ENCODE results near the gene TSKS.

The TSKS gene

GRCh38 chr19:49755956-49756355 lies 7.2 kb downstream of the TSKS start:
- no peaks in the 10 kb centered on the region for H3K4me1 ChIP-seq (ENCODE audit: control insufficient read depth, insufficient read depth, low read length)
- H3K4me3 ChIP-seq (ENCODE audit: low read length): no peak overlapping the region
- no peaks in the 10 kb centered on the region for H3K9me3 ChIP-seq (ENCODE audit: control insufficient read depth, low read length)
- no peaks in the 10 kb centered on the region for H3K27me3 ChIP-seq (ENCODE audit: control insufficient read depth, insufficient read depth, low read length)
- no peaks in the 10 kb centered on the region for H3K36me3 ChIP-seq (ENCODE audit: control insufficient read depth, insufficient read depth, low read length)
- no peak overlapping the region for H3K9ac ChIP-seq (ENCODE audit: low read length)

GRCh38 chr19:49752701-49753100 lies 10.4 kb downstream of the TSKS start:
- Histone ChIP-seq H3K36me3 (ENCODE audit: control insufficient read depth, insufficient read depth, low read length) (no peaks in the 10 kb centered on the region), H3K9me3 (ENCODE audit: control insufficient read depth, low read length) (no peaks in the 10 kb centered on the region), H3K27me3 (ENCODE audit: control insufficient read depth, insufficient read depth, low read length) (no peaks in the 10 kb centered on the region), H3K4me3 (ENCODE audit: low read length) (no peak overlapping the region), H3K9ac (ENCODE audit: low read length) (no peak overlapping the region), H3K4me1 (ENCODE audit: control insufficient read depth, insufficient read depth, low read length) (no peaks in the 10 kb centered on the region)

DNA sequence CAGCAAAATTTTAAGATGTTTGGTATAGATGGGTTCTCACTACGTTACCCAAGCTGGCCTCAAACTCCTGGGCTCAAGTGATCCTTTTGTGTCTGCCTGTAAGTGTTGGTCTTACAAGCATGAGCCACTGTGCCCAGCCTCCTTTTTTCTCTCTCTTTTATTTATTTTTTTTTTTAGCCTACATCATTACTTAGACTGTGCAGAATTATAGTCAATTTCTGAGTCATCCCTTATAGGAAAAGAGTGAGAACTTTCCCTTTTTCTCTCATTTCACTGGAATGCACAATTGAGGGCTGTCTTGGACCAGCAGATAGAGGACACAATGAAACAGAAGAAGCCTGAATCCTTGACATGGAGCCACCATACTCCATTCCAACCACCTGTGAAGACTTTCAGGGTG lies 13.3 kb downstream of the TSKS start:
- no peaks in the 10 kb centered on the region for H3K9me3 ChIP-seq (ENCODE audit: control insufficient read depth, low read length)
- H3K36me3 ChIP-seq (ENCODE audit: control insufficient read depth, insufficient read depth, low read length): no peaks in the 10 kb centered on the region
- H3K4me1 ChIP-seq (ENCODE audit: control insufficient read depth, insufficient read depth, low read length): no peaks in the 10 kb centered on the region
- H3K4me3 ChIP-seq (ENCODE audit: low read length): no peak overlapping the region
- no peaks in the 10 kb centered on the region for H3K27me3 ChIP-seq (ENCODE audit: control insufficient read depth, insufficient read depth, low read length)
- no peak overlapping the region for H3K9ac ChIP-seq (ENCODE audit: low read length)

DNA sequence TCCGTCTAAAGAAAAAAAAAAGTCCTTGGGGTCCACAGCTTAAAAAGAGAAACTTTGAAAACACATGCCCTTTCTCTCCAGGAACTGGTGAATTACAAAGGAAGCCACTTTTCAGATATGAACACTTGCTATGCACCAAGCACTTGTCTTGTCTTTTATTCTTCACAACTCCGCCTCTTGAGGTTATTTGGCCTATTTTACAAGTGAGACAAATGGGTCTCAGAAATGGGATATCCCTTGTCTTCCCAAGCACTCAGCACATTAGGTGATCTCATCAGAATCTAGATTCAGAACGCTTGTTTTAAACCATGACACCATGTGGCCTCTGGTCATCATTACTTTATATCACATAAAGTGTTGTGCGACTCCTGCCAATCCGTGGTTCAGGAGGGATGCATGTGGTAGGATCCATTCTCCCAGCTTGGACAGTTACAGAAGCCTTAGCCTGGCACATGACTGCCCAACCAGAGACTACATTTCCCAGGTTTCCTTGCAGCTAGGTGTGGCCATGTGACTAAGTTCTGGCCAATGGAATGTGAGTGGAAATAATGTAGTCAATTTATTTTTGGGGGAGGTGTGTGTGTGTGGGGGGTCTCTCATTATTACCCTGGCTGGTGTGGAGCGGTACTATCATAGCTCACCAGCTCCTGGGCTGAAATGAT lies 13.9 kb downstream of the TSKS start:
- Histone ChIP-seq H3K27me3 (ENCODE audit: control insufficient read depth, insufficient read depth, low read length) (no peaks in the 10 kb centered on the region), H3K4me1 (ENCODE audit: control insufficient read depth, insufficient read depth, low read length) (no peaks in the 10 kb centered on the region), H3K4me3 (ENCODE audit: low read length) (no peak overlapping the region), H3K9ac (ENCODE audit: low read length) (no peak overlapping the region), H3K36me3 (ENCODE audit: control insufficient read depth, insufficient read depth, low read length) (no peaks in the 10 kb centered on the region), H3K9me3 (ENCODE audit: control insufficient read depth, low read length) (no peaks in the 10 kb centered on the region)

DNA sequence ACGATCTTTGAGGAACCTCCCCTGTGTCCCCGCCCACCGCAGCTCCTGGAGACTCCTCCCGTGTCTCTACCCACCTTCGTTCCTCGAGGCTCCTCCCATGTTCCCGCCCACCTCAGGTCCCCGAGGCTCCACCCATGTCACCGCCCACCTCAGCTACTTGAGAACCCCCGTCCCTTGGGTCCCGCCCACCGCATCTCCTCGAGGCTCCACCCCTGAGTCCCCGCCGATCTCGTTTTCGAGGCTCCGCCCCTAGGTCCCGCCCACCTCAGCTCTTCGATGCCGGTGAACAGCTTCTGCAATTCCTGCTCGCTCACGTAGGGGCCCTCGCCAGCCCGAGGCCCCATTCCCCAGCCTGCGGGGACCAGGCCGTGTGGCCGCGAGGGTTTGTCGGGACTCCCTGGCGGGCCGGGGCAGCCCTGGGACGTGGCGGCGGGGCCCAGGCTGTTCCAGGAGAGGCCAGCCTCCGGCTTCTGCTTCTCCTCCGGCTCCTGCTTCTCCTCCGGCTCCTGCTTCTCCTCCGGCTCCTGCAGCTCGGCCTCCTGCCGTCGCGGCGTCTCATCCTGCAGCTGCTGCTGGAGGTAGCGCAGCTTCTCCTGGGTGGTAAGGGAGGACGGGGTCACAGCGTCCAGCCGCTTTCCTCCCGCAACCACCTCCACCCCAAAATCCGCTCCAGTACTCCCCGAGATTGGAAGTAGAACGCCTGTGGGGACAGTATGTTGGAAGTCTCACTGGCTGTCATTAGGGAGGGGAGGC lies 16.7 kb downstream of the TSKS start:
- H3K36me3 ChIP-seq (ENCODE audit: control insufficient read depth, insufficient read depth, low read length): no peaks in the 10 kb centered on the region
- no peaks in the 10 kb centered on the region for H3K9me3 ChIP-seq (ENCODE audit: control insufficient read depth, low read length)
- H3K4me1 ChIP-seq (ENCODE audit: control insufficient read depth, insufficient read depth, low read length): no peaks in the 10 kb centered on the region
- H3K27me3 ChIP-seq (ENCODE audit: control insufficient read depth, insufficient read depth, low read length): no peaks in the 10 kb centered on the region
- H3K4me3 ChIP-seq (ENCODE audit: low read length): no peak overlapping the region
- no peak overlapping the region for H3K9ac ChIP-seq (ENCODE audit: low read length)

- H3K36me3 ChIP-seq (ENCODE audit: control insufficient read depth, insufficient read depth, low read length): no peaks in the 10 kb centered on the region
- H3K27me3 ChIP-seq (ENCODE audit: control insufficient read depth, insufficient read depth, low read length): no peaks in the 10 kb centered on the region
- H3K4me1 ChIP-seq (ENCODE audit: control insufficient read depth, insufficient read depth, low read length): no peaks in the 10 kb centered on the region
- no peak overlapping the region for H3K4me3 ChIP-seq (ENCODE audit: low read length)
- no peak overlapping the region for H3K9ac ChIP-seq (ENCODE audit: low read length)
- H3K9me3 ChIP-seq (ENCODE audit: control insufficient read depth, low read length): no peaks in the 10 kb centered on the region
These were observed 18.1 kb downstream of the TSKS start for GRCh38 chr19:49744946-49745381.

DNA sequence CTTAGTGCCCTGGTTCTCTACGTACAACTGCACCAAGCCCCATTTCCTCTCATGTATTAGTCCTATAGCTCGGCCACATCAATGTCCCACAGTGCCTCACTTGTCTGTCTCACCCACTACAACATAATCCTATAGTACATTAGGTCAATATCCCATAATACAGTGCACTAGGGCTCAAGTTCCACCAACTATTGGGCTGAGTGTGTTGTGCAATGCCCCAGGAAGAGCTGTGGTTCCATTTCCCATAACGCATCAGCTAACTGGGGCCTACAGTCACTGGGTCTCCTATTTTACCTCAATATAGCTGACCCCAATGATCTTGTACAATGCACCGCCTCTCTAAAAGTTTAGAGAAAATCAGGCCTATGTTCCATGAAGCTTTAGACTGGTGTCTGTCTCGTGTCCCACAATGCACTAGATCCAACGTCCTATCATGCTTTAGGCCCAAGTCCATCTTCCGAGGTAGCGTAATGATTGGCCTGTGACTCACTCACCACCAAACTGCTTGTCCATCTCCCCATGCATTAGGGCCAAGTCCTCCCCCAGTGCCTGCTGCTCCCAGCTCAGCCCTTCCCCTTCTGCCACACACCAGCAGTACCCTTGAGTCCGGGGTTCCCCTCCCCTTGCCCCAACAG lies 21.8 kb downstream of the TSKS start:
- no peaks in the 10 kb centered on the region for H3K9me3 ChIP-seq (ENCODE audit: control insufficient read depth, low read length)
- no peaks in the 10 kb centered on the region for H3K36me3 ChIP-seq (ENCODE audit: control insufficient read depth, insufficient read depth, low read length)
- no peaks in the 10 kb centered on the region for H3K4me1 ChIP-seq (ENCODE audit: control insufficient read depth, insufficient read depth, low read length)
- H3K27me3 ChIP-seq (ENCODE audit: control insufficient read depth, insufficient read depth, low read length): no peaks in the 10 kb centered on the region
- no peak overlapping the region for H3K4me3 ChIP-seq (ENCODE audit: low read length)
- no peak overlapping the region for H3K9ac ChIP-seq (ENCODE audit: low read length)

DNA sequence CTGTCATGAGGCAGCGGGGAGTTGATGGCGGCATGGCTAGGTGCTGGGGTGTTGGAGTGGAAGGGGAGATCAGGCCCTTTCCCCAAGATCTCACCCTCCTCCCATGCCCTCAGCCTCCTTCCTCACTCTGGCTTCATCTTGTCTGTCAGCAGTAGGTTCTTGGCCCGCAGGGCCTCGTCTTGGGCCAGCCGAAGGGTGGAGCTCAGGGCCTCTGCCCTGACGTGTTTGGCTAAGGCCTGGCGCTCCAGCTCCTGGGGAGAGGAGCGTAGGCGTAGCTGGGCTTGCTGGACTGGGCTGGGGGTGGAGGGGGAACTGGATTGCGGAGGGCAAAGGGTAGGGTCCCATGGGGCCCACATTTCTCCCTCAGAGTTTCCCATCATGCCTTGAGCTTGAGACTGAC lies 23.2 kb downstream of the TSKS start:
- no peaks in the 10 kb centered on the region for H3K9me3 ChIP-seq (ENCODE audit: control insufficient read depth, low read length)
- no peaks in the 10 kb centered on the region for H3K4me1 ChIP-seq (ENCODE audit: control insufficient read depth, insufficient read depth, low read length)
- H3K9ac ChIP-seq (ENCODE audit: low read length): no peak overlapping the region
- H3K36me3 ChIP-seq (ENCODE audit: control insufficient read depth, insufficient read depth, low read length): no peaks in the 10 kb centered on the region
- no peak overlapping the region for H3K4me3 ChIP-seq (ENCODE audit: low read length)
- H3K27me3 ChIP-seq (ENCODE audit: control insufficient read depth, insufficient read depth, low read length): no peaks in the 10 kb centered on the region

GRCh38 chr19:49739098-49739497 lies 24.0 kb downstream of the TSKS start:
- Histone ChIP-seq H3K4me1 (ENCODE audit: control insufficient read depth, insufficient read depth, low read length) (no peaks in the 10 kb centered on the region), H3K36me3 (ENCODE audit: control insufficient read depth, insufficient read depth, low read length) (no peaks in the 10 kb centered on the region), H3K4me3 (ENCODE audit: low read length) (no peak overlapping the region), H3K9me3 (ENCODE audit: control insufficient read depth, low read length) (no peaks in the 10 kb centered on the region), H3K27me3 (ENCODE audit: control insufficient read depth, insufficient read depth, low read length) (no peaks in the 10 kb centered on the region), H3K9ac (ENCODE audit: low read length) (no peak overlapping the region)

- no peaks in the 10 kb centered on the region for H3K27me3 ChIP-seq (ENCODE audit: control insufficient read depth, insufficient read depth, low read length)
- H3K36me3 ChIP-seq (ENCODE audit: control insufficient read depth, insufficient read depth, low read length): no peaks in the 10 kb centered on the region
- H3K4me3 ChIP-seq (ENCODE audit: low read length): no peak overlapping the region
- no peaks in the 10 kb centered on the region for H3K4me1 ChIP-seq (ENCODE audit: control insufficient read depth, insufficient read depth, low read length)
- H3K9me3 ChIP-seq (ENCODE audit: control insufficient read depth, low read length): no peaks in the 10 kb centered on the region
- no peak overlapping the region for H3K9ac ChIP-seq (ENCODE audit: low read length)
These were observed 24.8 kb downstream of the TSKS start for GRCh38 chr19:49738268-49738667.

GRCh38 chr19:49730166-49730565 lies 32.9 kb downstream of the TSKS start:
- H3K36me3 ChIP-seq (ENCODE audit: control insufficient read depth, insufficient read depth, low read length): no peaks in the 10 kb centered on the region
- no peaks in the 10 kb centered on the region for H3K27me3 ChIP-seq (ENCODE audit: control insufficient read depth, insufficient read depth, low read length)
- no peak overlapping the region for H3K4me3 ChIP-seq (ENCODE audit: low read length)
- no peaks in the 10 kb centered on the region for H3K4me1 ChIP-seq (ENCODE audit: control insufficient read depth, insufficient read depth, low read length)
- no peaks in the 10 kb centered on the region for H3K9me3 ChIP-seq (ENCODE audit: control insufficient read depth, low read length)
- H3K9ac ChIP-seq (ENCODE audit: low read length): no peak overlapping the region

GRCh38 chr19:49727217-49728030 lies 35.7 kb downstream of the TSKS start:
- no peak overlapping the region for H3K4me3 ChIP-seq (ENCODE audit: low read length)
- no peak overlapping the region for H3K9ac ChIP-seq (ENCODE audit: low read length)
- H3K4me1 ChIP-seq (ENCODE audit: control insufficient read depth, insufficient read depth, low read length): no peaks in the 10 kb centered on the region
- no peaks in the 10 kb centered on the region for H3K36me3 ChIP-seq (ENCODE audit: control insufficient read depth, insufficient read depth, low read length)
- H3K27me3 ChIP-seq (ENCODE audit: control insufficient read depth, insufficient read depth, low read length): no peaks in the 10 kb centered on the region
- H3K9me3 ChIP-seq (ENCODE audit: control insufficient read depth, low read length): no peaks in the 10 kb centered on the region

All from mucosa of stomach (tissue), 1 donor.